Endometrium (tissue), 2 donors: ENCODE data around the gene SPRYD4.
"Not testable (repeated sequence)": the region's sequence is repeated elsewhere in the genome, so short reads cannot be mapped to it uniquely, and the experiment has no call there.

Experiments
- FAIRE-seq: peaks from 2 replicates; lab custom pipeline; 2012; peaks lifted over from hg19 to GRCh38; lab: Jason Lieb, UNC
- donor health status: control.
- donor health status: control.

SPRYD4 gene

GRCh38 chr12:56476972-56477432 lies 8.6 kb downstream of the SPRYD4 start:
- no peak for FAIRE-seq

DNA sequence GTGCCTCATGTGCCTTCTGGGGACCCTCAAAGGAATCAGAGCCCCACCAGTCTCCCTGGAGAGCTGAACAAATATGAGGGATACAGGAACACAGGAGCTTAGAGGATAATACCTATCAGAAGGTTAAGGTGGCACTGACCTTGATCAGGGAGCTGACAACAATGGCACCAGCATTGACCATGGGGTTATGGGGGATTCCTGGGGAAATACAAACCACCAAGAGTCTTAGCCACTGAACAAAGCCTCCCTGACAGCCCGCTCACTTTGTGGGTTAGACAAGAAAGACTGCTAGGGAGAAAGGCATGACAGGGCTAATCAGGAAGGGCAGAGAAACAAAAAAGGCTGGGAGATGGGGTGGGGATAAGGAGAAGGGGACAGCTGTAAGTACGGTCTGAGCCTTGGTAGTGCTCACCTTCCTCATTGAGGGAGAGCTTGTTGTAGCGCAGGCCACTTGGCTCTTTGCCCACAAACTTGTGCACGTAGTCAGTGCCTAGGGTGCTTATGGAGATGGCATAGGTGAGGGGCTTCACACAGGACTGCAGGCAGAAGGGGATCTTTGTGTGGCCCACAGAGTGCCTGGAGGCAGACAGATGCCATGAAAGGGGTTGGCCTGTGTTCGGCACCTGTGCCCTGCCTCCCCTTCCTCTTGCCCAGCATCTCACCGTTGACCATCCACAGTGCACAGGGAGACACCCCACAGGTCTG lies 9.3 kb downstream of the SPRYD4 start:
- FAIRE-seq = no peak

DNA sequence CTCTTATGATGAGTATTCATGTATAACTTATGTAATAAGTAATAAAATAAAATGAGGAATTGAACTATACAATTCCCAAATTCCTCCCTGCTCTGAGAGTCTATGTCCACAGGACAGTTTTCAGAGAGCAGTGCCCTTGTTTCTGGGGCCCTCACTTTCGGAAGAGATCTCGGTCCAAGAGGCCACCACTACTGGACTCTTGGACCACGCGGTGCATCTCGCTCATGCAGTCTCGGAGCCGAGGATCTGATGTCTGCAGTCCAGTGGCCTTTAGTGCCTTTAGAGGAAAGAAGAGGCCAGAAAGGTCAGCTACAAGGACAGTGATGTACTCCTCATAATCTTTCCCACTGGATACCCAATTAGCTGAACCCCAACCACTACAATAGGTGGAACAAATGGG lies 11.2 kb downstream of the SPRYD4 start:
- no peak for FAIRE-seq

DNA sequence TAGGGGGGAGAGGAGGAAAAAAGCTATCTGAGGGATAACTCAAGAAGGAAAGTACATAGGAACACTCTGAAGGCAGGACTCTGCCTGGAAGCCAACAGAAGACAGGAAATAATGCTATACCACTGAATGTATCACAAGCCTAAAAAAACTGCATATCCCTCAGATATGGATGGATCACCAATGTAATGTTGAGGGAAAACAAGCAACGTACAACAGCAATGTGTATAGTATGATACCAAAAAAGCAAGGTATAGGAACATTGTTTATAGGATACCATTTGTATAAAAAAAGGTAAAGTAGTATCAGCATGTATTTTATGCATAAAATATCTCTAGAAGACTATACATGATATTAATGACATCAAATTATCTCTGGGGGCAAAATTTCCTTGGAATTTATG lies 16.2 kb downstream of the SPRYD4 start:
- FAIRE-seq = no peak

GRCh38 chr12:56486694-56487093 lies 18.3 kb downstream of the SPRYD4 start:
- FAIRE-seq = no peak

GRCh38 chr12:56487448-56488040 lies 19.2 kb downstream of the SPRYD4 start:
- no peak for FAIRE-seq

GRCh38 chr12:56488041-56488955 lies 19.9 kb downstream of the SPRYD4 start, which contains the start of gene GLS2:
GLS2 (minus strand) TSS chr12:56488161; CDS start chr12:56488118, 43 bp downstream.
- no peak for FAIRE-seq

DNA sequence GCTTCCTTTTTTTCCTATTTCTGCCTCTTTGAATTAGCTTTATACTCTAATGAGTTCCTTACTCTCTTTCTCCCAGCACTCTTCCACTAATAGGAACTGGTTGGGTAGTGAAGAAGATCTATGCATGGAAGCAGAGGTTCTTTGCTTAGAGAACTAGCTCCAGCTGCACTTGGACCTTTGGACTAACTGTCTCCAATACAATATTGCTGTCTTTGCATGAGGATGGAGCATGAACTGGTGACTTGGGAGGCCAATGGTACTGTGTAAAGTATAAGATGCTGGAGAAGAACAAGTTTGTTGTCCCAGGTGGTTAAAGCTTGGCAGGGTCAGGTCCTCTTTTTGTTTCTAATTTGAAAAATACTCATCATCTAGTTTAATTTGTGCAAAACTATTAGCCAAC lies 22.0 kb downstream of the SPRYD4 start:
- FAIRE-seq = no peak

DNA sequence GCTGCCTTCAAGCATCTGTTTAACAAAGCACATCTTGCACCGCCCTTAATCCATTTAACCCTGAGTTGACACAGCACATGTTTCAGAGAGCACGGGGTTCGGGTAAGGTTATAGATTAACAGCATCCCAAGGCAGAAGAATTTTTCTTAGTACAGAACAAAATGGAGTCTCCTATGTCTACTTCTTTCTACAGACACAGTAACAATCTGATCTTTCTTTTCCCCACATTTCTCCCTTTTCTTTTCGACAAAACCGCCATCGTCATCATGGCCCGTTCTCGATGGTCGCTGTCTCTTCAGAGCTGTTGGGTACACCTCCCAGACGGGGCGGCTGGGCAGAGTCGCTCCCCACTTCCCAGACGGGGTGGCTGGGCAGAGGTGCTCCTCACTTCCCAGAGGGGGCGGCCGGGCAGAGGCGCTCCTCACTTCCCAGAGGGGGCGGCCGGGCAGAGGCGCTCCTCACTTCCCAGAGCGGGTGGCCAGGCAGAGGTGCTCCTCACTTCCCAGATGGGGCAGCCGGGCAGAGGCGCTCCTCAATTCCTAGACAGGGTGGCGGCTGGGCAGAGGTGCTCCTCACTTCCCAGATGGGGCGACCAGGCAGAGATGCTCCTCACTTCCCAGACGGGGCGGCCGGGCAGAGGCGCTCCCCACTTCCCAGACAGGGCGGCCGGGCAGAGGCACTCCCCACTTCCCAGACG lies 25.2 kb downstream of the SPRYD4 start:
- FAIRE-seq = not testable (repeated sequence)

DNA sequence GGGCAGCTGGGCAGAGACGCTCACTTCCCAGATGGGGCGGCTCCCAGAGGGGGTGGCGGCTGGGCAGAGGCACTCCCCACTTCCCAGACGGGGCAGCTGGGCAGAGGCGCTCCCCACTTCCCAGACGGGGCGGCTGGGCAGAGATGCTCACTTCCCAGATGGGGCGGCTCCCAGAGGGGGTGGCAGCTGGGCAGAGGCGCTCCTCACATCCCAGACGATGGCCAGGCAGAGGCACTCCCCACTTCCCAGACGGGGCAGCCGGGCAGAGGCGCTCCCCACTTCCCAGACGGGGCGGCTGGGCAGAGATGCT lies 25.7 kb downstream of the SPRYD4 start:
- FAIRE-seq = not testable (repeated sequence)

DNA sequence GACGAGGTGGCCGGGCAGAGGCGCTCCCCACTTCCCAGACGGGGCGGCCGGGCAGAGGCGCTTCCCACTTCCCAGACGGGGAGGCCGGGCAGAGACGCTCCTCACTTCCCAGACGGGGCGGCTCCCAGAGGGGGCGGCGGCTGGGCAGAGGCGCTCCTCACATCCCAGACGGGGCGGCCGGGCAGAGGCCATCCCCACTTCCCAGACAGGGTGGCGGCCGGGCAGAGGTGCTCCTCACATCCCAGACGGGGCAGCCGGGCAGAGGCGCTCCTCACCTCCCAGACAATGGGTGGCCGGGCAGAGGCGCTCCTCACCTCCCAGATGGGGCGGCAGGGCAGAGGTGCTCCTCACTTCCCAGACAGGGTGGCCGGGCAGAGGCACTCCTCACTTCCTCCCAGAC lies 26.1 kb downstream of the SPRYD4 start:
- not testable (repeated sequence) for FAIRE-seq

DNA sequence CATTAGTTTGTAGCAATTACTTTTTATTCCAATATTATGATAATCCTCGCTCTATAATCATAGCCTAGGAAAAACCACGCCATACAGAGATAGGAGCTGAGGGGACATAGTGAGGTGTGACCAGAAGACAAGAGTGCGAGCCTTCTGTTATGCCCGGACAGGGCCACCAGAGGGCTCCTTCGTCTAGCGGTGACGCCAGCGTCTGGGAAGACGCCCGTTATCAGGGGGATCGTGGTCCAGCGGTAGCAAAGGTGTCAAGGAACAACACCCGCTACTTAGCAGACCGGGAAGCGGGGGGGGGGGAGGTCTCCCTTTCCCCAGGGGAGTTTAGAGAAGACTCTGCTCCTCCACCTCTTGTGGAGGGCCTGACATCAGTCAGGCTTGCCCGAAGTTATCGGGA lies 28.3 kb downstream of the SPRYD4 start:
- not testable (repeated sequence) for FAIRE-seq

DNA sequence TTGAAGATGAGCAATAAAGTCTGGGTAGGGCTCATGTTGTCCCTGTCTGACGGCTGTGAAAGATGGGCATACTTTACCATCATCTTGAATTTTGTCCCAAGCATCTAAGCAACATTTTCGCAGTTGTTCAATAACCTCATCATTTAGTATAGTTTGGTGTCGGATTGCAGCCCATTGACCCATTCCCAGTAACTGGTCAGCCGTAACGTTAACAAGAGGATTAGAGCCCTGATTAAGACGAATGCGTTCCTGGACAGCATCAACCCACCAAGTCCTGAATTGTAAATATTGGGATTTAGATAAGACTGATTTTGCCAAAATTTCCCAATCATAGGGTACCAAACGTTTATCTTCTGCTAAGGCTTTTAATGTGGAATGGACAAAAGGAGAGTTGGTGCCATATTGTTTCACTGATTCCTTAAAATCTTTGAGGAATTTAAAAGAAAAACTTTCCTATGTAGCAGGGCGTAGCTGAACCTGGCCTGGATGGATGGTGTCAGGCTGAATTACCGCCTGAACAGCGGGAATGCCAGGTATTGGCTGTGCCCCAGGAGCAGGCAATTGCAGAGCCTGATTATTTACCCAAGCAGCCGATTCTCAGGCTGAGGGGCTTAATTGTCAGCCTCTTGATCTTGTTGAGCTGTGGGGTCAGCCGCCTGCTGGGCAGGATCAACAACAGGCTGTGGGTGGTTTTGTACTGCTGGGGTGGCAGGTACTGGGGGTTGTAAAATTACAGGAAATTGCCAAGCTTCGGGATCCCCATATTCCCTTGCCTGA lies 29.9 kb downstream of the SPRYD4 start:
- not testable (repeated sequence) for FAIRE-seq

DNA sequence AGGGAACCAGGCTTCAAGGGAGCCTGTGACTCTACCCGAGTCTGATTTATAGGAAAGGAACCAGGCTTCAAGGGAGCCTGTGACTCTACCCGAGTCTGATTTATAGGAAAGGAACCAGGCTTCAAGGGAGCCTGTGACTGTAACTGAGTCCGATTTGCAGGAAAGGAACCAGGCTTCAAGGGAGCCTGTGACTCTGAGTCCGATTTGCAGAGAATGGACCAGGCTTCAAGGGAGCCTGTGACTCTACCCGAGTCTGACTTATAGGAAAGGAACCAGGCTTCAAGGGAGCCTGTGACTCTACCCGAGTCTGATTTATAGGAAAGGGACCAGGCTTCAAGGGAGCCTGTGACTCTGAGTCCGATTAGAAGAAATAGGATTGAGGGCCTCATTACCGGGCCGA lies 31.1 kb downstream of the SPRYD4 start:
- not testable (repeated sequence) for FAIRE-seq

GRCh38 chr12:56499879-56500278 lies 31.5 kb downstream of the SPRYD4 start:
- FAIRE-seq = not testable (repeated sequence)

- no peak for FAIRE-seq
These were observed 42.4 kb downstream of the SPRYD4 start for GRCh38 chr12:56510786-56511185.

DNA sequence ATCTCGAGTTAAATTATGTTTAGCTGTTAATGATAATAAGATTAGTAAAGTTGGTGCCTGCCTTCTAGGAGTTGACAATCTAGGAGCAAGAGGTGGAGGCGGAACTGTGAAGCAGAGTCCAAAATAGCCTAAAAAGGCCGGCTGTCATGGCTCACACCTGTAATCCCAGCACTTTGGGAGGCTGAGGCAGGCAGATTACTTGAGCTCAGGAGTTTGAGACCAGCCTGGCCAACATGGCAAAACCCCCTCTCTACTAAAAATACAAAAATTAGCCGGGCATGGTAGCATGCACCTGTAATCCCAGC lies 45.6 kb downstream of the SPRYD4 start:
- not testable (repeated sequence) for FAIRE-seq

GRCh38 chr12:56517854-56518253 lies 49.5 kb downstream of the SPRYD4 start:
- no peak for FAIRE-seq

- FAIRE-seq = no peak
These were observed 50.2 kb downstream of the SPRYD4 start for GRCh38 chr12:56518570-56518969.

- FAIRE-seq = no peak
These were observed 51.7 kb downstream of the SPRYD4 start for GRCh38 chr12:56520048-56520447.

- no peak for FAIRE-seq
These were observed 52.1 kb downstream of the SPRYD4 start for GRCh38 chr12:56520506-56520905.

GRCh38 chr12:56521209-56521589 lies 52.8 kb downstream of the SPRYD4 start:
- no peak for FAIRE-seq
